Adrenal gland (tissue), 5 donors: ENCODE measurements around the gene SETD4.
A peak's percentile ranks its signal among the peaks of the same experiment; 100 is the strongest.

Source experiments
- POLR2A ChIP-seq, 2 donors: fragments of 450-650 bp; IDR thresholded peaks; one replicate each; pipeline ENCODE4 v1.6.1; 2017; ENCODE audit warnings: antibody characterized with exemption in 2 of 2, mild to moderate bottlenecking in 2 of 2, moderate library complexity in 1 of 2
- TF ChIP-seq, protein P1 (sequence below), 6 experiments: fragments of 450-650 bp in 4 of 6; fragments of 200-600 bp in 2 of 6; sonication (generic) in 1 of 6; IDR thresholded peaks; 1 replicate in 5 of 6; 2 replicates in 1 of 6; pipeline versions ENCODE4 v1.5.1 to v1.8.0; 2016 to 2021; ENCODE audit warnings: antibody characterized with exemption in 6 of 6, mild to moderate bottlenecking in 2 of 6, moderate library complexity in 1 of 6
- donor health status: DM: no; HTN: no; CAD: no.

DNA sequence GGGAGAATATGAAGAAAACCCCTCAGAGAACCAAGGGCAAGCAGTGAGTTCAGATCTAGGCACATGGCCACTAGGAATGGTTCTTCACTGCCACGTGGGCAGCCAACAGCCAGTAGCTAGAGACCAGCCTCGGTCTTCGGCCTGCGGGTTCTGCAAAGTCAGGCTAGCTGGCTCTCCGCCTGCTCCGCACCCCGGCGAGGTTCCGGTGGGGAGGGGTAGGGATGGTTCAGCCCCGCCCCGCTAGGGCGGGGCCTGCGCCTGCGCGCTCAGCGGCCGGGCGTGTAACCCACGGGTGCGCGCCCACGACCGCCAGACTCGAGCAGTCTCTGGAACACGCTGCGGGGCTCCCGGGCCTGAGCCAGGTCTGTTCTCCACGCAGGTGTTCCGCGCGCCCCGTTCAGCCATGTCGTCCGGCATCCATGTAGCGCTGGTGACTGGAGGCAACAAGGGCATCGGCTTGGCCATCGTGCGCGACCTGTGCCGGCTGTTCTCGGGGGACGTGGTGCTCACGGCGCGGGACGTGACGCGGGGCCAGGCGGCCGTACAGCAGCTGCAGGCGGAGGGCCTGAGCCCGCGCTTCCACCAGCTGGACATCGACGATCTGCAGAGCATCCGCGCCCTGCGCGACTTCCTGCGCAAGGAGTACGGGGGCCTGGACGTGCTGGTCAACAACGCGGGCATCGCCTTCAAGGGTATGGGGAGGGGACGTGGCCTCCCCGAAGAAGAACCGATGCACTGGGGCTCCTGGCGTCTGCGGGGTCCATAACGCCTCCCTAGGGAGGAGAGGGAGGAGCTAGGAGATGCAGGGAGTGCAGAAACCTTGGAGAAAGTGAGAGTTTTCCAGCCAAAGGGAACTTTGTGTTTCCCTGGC lies 9.6 kb upstream of the SETD4 start, which contains the start of gene CBR1:
- TF ChIP-seq, protein P1, sequence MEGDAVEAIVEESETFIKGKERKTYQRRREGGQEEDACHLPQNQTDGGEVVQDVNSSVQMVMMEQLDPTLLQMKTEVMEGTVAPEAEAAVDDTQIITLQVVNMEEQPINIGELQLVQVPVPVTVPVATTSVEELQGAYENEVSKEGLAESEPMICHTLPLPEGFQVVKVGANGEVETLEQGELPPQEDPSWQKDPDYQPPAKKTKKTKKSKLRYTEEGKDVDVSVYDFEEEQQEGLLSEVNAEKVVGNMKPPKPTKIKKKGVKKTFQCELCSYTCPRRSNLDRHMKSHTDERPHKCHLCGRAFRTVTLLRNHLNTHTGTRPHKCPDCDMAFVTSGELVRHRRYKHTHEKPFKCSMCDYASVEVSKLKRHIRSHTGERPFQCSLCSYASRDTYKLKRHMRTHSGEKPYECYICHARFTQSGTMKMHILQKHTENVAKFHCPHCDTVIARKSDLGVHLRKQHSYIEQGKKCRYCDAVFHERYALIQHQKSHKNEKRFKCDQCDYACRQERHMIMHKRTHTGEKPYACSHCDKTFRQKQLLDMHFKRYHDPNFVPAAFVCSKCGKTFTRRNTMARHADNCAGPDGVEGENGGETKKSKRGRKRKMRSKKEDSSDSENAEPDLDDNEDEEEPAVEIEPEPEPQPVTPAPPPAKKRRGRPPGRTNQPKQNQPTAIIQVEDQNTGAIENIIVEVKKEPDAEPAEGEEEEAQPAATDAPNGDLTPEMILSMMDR (IDR thresholded peaks at IDR 0.05), result no peak
- peak; percentile 61 to 79 for TF ChIP-seq POLR2A (IDR thresholded peaks at IDR 0.05)
